SK-N-SH treated with all-trans-retinoic acid at 6 μM for 48 hours (cell line): Measurements from ENCODE around the gene KREMEN1.

Experiments
- GLIS3 ChIP-seq: fragments of 250-450 bp; sonication (Bioruptor Pico); IDR thresholded peaks from 2 replicates; pipeline ENCODE4 v1.5.0; 2020; ENCODE audit warnings: mild to moderate bottlenecking, moderate library complexity
- ZFP3 ChIP-seq: fragments of 250-450 bp; sonication (Bioruptor Pico); IDR thresholded peaks from 2 replicates; pipeline ENCODE4 v1.5.0; 2020; ENCODE audit warnings: mild to moderate bottlenecking, moderate library complexity
- ZNF70 ChIP-seq: fragments of 450-650 bp; formaldehyde crosslinking; IDR thresholded peaks from 2 replicates; pipeline ENCODE4 v1.5.0; 2020; ENCODE audit warnings: mild to moderate bottlenecking, moderate library complexity

- TF ChIP-seq GLIS3 (CRISPR knock-in tag): no peak
- TF ChIP-seq ZNF70: no peak
- TF ChIP-seq ZFP3 (CRISPR knock-in tag): no peak
Measured at GRCh38 chr22:29202212-29203192, 129.7 kb downstream of the KREMEN1 start.
